ENCODE measurements around the gene TNFSF8. TPM values are rescaled to one million over a fixed set of nuclear protein-coding genes. Genes with fewer than 3 reads are reported as not detected.
A peak's percentile ranks its signal among the peaks of the same experiment; 100 is the strongest.

The TNFSF8 gene
- total RNA-seq, 1 experiment from 2014 or later = 0.20 TPM

DNA sequence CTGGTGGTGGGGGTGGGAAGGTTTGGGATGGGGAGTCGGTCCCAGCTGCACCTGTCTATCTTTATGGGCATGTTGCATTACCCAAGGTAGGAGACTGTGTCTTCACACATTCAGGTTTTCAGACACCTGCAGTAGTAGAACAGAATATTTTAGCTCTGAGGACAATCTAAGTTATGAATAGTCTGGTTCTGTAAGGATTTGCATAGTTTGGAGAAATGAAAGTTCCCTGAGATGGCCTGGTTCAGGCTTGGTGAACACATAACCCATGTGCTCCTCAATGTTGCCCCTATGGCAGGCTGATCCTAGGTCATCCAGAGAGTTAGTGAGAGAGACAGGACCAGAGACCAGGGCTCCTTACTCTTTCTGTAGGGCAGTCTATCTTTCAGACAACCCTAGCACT lies 20.7 kb downstream of the TNFSF8 start:
- no peaks in the 10 kb centered on the region for H3K9me3 Mint-ChIP-seq (ENCODE audit: unreplicated experiment)
- peaks cover 34% of the 10 kb centered on the region for H3K4me1 Mint-ChIP-seq (ENCODE audit: low read depth, unreplicated experiment)
- H3K9me3 ChIP-seq = no peaks in the 10 kb centered on the region
- peaks cover 35% of the 10 kb centered on the region for H3K4me1 ChIP-seq
- intact Hi-C loops (cut with micrococcal nuclease; ENCODE audit: unreplicated experiment) = loop anchor here (2.0 to 5.0 kb wide), 3 partner anchors 15 to 615 kb away; partner anchors contain the start of gene WHRN
- CTCF ChIA-PET = no interaction called here
- POLR2A ChIA-PET = no interaction called here
- H3K4me3 ChIP-seq (ENCODE audit: low read depth, low read length) = no peak overlapping the region
- no peaks in the 10 kb centered on the region for H3K27me3 ChIP-seq (replicated peaks; ENCODE audit: control insufficient read depth, insufficient read depth, low read length)
- H3K27ac Mint-ChIP-seq (ENCODE audit: unreplicated experiment) = peak overlapping the region; percentile 92
- BruUV-seq (replicated peaks) = no TSS peak
- no peak for DNase-seq
- H3K36me3 Mint-ChIP-seq (ENCODE audit: insufficient read depth, unreplicated experiment) = peaks cover 13% of the 10 kb centered on the region
- H3K4me3 Mint-ChIP-seq (ENCODE audit: unreplicated experiment) = no peak overlapping the region
- TF ChIP-seq, protein P1, sequence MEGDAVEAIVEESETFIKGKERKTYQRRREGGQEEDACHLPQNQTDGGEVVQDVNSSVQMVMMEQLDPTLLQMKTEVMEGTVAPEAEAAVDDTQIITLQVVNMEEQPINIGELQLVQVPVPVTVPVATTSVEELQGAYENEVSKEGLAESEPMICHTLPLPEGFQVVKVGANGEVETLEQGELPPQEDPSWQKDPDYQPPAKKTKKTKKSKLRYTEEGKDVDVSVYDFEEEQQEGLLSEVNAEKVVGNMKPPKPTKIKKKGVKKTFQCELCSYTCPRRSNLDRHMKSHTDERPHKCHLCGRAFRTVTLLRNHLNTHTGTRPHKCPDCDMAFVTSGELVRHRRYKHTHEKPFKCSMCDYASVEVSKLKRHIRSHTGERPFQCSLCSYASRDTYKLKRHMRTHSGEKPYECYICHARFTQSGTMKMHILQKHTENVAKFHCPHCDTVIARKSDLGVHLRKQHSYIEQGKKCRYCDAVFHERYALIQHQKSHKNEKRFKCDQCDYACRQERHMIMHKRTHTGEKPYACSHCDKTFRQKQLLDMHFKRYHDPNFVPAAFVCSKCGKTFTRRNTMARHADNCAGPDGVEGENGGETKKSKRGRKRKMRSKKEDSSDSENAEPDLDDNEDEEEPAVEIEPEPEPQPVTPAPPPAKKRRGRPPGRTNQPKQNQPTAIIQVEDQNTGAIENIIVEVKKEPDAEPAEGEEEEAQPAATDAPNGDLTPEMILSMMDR (IDR thresholded peaks at IDR 0.05; ENCODE audit: insufficient read depth in 1 of 2, low read depth in 1 of 2, low read length in 1 of 2, severe bottlenecking in 1 of 2, unreplicated experiment in 1 of 2) = no peak
- H3K27me3 Mint-ChIP-seq (ENCODE audit: insufficient read depth, unreplicated experiment) = peaks cover 2% of the 10 kb centered on the region
- no peaks in the 10 kb centered on the region for H3K36me3 ChIP-seq (ENCODE audit: control insufficient read depth, insufficient read depth, low read length)

DNA sequence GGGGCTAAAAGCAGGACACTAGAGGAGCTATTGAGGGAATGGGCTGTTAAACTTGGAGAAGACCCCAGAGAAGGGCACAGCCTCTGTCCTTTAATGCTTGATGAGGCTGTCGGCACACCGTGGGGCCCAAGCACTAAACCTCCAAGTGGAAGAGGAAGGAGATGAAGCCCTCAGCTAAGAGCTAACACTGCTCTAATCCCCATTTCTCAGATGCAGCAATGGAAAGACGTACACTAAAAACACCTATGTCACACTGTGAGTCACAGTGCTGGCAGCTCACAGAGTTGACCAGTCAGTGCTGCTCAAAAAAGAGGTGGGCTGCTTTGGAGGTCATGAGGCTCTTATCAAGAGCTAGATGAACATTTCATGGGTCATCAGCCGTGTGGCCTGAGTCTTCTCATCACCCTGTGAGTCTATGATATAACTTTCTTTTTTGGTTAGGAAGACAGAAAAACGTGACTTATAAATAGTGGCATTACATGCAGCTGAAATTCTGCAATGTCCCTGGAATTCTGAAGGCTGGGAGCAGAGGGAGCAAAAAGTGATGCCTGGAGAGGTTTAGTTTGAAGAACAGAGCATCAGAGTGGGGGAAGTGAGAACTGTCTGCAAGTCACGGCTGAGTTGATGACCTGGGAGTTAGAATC lies 21.5 kb downstream of the TNFSF8 start:
- no peak for DNase-seq
- no peaks in the 10 kb centered on the region for H3K36me3 ChIP-seq (ENCODE audit: control insufficient read depth, insufficient read depth, low read length)
- Mint-ChIP-seq H3K4me3 (ENCODE audit: unreplicated experiment) (peak overlapping the region; percentile 42), H3K36me3 (ENCODE audit: insufficient read depth, unreplicated experiment) (peaks cover 13% of the 10 kb centered on the region), H3K9me3 (ENCODE audit: unreplicated experiment) (no peaks in the 10 kb centered on the region), H3K27ac (ENCODE audit: unreplicated experiment) (peak overlapping the region; percentile 92), H3K4me1 (ENCODE audit: low read depth, unreplicated experiment) (peaks cover 34% of the 10 kb centered on the region), H3K27me3 (ENCODE audit: insufficient read depth, unreplicated experiment) (peaks cover 2% of the 10 kb centered on the region)
- TF ChIP-seq, protein P1 (IDR thresholded peaks at IDR 0.05; ENCODE audit: insufficient read depth in 1 of 2, low read depth in 1 of 2, low read length in 1 of 2, severe bottlenecking in 1 of 2, unreplicated experiment in 1 of 2) = no peak
- CTCF ChIA-PET = interaction anchor here (0.8 to 1.0 kb wide), 2 partner anchors 106 to 167 kb away, joined by 3 to 4 read pairs; no protein-coding TSS in a partner anchor
- no peaks in the 10 kb centered on the region for H3K27me3 ChIP-seq (replicated peaks; ENCODE audit: control insufficient read depth, insufficient read depth, low read length)
- no peaks in the 10 kb centered on the region for H3K9me3 ChIP-seq
- no peak overlapping the region for H3K4me3 ChIP-seq (ENCODE audit: low read depth, low read length)
- no TSS peak for BruUV-seq (replicated peaks)
- intact Hi-C loops (cut with micrococcal nuclease; ENCODE audit: unreplicated experiment) = loop anchor here (1.0 to 5.0 kb wide), 12 partner anchors 14 to 616 kb away; partner anchors contain the start of gene WHRN
- POLR2A ChIA-PET = no interaction called here
- H3K4me1 ChIP-seq = peaks cover 35% of the 10 kb centered on the region

DNA sequence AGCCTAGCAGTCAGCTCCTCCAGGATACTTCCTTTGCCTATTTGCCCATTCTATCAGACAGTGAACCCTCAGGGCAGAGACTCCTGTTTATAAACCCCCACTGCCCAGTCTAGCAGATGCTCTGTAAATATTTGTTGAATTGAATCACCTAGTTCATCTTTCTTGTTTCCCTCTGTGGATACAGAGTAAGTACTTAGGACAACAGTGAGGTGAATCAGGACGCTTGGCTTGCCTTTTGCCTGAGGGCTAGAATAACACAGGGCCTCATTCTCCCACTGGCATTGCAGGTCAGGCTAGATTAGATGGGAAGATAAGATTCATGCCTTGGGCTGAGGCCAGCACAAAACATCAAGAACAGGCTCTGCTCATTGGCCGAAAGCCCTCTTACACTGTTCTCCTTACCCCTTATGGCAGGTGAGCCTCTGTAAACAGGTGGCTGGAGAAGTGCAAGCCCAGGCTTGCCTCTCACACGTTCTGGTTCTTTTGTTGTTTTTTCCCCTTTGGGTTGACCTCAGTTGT lies 22.2 kb downstream of the TNFSF8 start:
- CTCF ChIA-PET = interaction anchor here (0.8 to 1.6 kb wide), 5 partner anchors 73 to 166 kb away, joined by 3 to 8 read pairs (median 5); no protein-coding TSS in a partner anchor
- Histone ChIP-seq H3K4me3 (ENCODE audit: low read depth, low read length) (no peak overlapping the region), H3K36me3 (ENCODE audit: control insufficient read depth, insufficient read depth, low read length) (no peaks in the 10 kb centered on the region), H3K9me3 (no peaks in the 10 kb centered on the region), H3K4me1 (peaks cover 35% of the 10 kb centered on the region), H3K27me3 (replicated peaks; ENCODE audit: control insufficient read depth, insufficient read depth, low read length) (no peaks in the 10 kb centered on the region)
- no TSS peak for BruUV-seq (replicated peaks)
- peaks cover 13% of the 10 kb centered on the region for H3K36me3 Mint-ChIP-seq (ENCODE audit: insufficient read depth, unreplicated experiment)
- H3K27me3 Mint-ChIP-seq (ENCODE audit: insufficient read depth, unreplicated experiment) = no peaks in the 10 kb centered on the region
- TF ChIP-seq, protein P1 (IDR thresholded peaks at IDR 0.05; ENCODE audit: insufficient read depth in 1 of 2, low read depth in 1 of 2, low read length in 1 of 2, severe bottlenecking in 1 of 2, unreplicated experiment in 1 of 2) = no peak
- peak overlapping the region; percentile 42 for H3K4me3 Mint-ChIP-seq (ENCODE audit: unreplicated experiment)
- peaks cover 34% of the 10 kb centered on the region for H3K4me1 Mint-ChIP-seq (ENCODE audit: low read depth, unreplicated experiment)
- peak overlapping the region; percentile 92 for H3K27ac Mint-ChIP-seq (ENCODE audit: unreplicated experiment)
- no peaks in the 10 kb centered on the region for H3K9me3 Mint-ChIP-seq (ENCODE audit: unreplicated experiment)
- peak; percentile 91 to 96 for DNase-seq
- intact Hi-C loops (cut with micrococcal nuclease; ENCODE audit: unreplicated experiment) = loop anchor here (1.0 to 5.0 kb wide), 12 partner anchors 13 to 617 kb away; partner anchors contain the start of gene WHRN
- POLR2A ChIA-PET = no interaction called here

All from Caco-2 (cell line).